NCI-H82 treated with DMSO at 0.1 percent for 48 hours (cell line): ENCODE results near the gene EGLN2.
A peak's percentile ranks its signal among the peaks of the same experiment; 100 is the strongest.
"Not testable (repeated sequence)": the region's sequence is repeated elsewhere in the genome, so short reads cannot be mapped to it uniquely, and the experiment has no call there.

Source experiments
- DNase-seq: peaks from one replicate; lab custom pipeline; 2025; ENCODE audit not compliant: unreplicated experiment; lab: John Stamatoyannopoulos, UW

The EGLN2 gene

DNA sequence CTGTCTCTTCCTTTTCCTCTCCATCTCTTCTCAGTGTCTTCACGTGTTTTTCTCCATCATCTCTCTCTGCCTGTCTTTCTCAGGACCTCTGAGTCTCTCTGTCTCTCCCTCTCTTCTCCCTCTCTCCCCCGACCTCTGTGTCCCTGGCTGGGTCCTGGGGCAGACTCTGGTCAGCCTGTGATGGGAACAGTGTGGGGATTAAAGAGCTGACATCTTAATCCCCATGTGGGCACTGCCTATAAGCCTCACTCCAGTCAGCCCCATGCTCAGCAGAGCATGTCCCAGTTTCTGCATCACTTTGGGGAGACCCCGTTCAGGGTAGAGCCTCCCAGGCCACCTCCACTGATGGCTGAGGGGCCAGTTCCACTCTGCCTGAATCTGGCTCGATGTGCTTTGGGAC, 16.2 kb downstream of the EGLN2 start:
- peak; percentile 18 for DNase-seq

DNA sequence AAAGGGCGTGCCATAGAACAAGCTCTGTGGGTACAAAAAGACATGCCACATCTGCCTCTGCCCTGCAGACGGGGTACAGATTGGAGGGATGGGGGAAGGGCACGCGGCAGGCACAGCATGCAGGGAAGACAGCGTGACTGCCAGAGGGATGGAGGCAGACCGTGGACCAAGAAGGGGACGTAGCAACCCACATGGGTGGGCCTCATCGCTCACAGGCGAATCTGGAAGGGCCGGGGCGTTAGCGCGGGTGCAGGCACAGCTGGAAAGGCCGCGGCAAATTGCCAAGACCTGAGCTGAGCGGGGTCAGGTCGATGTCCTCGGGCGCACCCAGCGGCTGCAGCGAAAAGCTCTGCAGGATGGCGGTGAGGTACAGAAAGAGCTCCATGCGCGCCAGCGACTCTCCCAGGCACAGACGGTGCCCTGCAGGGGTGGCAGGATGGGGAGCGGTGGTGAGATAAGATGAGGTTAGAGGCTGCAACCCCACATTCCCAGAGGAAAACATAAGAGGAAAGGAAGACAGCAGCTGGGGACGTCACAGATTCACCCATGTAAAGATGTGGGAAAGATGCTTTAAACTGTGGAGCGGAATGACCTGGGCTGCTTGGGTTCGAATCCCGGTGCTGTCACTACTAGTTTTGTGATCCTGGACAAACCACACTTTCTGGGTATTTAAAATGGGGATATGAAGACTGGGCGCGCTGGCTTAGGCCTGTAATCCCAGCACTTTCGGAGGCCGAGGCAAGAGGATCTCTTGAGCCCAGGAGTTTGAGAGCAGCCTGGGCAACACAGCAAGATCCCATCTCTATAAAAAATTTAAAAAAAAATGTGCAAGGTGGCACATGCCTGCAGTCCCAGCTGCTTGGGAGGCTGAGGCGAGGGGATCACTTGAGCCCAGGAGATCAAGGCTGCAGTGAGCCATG, 19.7 kb downstream of the EGLN2 start:
- not testable (repeated sequence) for DNase-seq

DNA sequence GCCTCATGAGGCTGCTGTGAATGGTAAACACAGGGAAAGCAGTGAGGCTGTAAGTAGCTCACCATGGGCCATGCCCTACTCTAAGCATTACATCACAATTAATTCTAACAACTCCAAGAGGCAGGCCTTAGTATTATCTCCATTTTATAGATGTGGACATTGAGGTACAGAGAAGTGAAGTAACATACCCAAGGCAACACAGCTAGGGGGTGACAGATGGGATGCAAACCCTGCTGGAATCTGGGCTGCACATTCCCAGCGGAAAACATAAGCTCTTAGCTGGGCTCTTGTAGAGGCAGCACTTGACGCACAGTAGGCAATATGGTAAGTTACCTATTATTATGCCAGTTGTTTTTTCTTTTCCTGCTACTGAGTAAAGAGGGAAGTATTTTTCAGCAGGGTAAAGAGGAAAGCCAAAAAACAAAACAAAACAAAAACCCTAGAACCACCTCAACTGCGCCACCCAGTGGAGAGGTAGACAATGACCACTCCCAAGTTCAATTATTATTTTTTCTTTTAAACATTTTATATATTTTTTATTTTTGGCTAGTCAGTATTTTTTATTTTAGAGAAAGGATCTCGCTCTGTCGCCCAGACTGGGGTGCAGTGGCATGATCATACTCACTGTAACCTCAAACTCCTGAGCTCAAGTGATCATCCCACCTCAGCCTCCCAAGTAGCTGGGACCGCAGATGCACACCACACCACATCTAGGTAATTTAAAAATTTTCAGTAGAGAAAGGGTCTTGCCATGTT, 20.7 kb downstream of the EGLN2 start:
- DNase-seq: not testable (repeated sequence)

DNA sequence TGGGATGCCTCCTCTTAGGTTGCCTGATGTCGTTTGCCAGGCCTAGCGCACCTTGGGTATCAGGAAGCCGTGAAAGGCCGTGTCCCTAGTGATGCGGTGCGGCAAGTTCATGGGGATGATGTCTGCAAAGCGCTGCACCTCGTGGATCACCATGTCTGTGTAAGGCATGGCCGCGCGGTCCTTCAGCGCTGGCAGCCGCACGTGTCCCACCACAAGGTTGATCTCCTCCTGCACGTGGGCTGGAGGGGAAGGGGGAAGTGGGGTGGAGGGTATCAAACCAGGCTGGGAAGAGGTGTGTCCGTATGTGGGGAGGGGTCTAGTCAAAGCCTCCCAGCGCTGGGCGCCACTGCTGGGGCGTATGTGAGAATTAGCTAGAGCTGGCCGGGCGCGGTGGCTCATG, 23.2 kb downstream of the EGLN2 start:
- DNase-seq: no peak

DNA sequence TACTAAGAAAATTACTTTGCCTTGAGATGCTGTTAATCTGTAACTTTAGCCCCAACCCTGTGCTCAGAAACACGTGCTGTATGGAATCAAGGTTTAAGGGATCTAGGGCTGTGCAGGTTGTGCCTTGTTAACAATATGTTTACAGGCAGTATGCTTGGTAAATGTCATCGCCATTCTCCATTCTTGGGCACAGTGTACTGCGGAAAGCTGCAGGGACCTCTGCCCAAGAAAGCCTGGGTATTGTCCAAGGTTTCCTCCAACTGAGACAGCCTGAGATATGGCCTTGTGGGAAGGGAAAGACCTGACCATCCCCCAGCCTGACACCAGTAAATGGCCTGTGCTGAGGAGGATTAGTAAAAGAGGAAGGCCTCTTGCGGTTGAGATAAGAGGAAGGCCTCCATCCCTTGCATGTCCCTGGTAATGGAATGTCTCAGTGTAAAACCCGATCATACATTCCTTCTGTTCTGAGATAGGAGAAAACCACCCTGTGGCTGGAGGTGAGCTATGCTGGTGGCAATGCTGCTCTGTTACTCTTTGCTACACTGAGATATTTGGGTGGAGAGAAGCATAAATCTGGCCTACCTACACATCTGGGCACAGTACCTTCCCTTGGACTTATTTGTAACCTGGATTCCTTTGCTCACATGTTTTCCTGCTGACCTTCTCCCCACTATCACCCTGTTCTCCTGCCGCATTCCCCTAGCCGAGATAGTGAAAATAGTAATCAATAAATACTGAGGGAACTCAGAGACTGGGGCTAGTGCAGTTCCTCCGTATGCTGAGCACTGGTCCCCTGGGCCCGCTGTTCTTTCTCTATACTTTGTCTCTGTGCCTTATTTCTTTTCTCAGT, 23.9 kb downstream of the EGLN2 start:
- not testable (repeated sequence) for DNase-seq

DNA sequence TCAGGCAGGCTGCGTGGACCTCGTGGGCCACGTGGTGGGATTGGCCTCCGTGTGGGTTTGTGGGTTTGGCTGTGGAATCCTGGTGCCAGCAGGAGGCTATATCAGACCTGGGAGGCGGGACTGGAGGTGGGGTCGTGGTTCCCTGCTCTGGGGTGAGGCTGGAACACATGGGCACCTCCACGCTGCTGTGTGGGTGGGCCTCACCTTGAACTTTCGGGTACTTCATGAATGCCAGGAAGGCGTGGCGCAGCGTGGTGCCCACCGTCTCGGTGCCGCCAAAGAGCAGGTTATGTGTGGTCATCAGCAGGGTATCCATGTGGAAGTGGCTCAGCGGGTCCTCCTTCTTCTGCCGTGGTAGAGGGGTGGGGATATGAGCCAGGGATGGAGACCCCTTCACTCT, 25.9 kb downstream of the EGLN2 start:
- DNase-seq: not testable (repeated sequence)

DNA sequence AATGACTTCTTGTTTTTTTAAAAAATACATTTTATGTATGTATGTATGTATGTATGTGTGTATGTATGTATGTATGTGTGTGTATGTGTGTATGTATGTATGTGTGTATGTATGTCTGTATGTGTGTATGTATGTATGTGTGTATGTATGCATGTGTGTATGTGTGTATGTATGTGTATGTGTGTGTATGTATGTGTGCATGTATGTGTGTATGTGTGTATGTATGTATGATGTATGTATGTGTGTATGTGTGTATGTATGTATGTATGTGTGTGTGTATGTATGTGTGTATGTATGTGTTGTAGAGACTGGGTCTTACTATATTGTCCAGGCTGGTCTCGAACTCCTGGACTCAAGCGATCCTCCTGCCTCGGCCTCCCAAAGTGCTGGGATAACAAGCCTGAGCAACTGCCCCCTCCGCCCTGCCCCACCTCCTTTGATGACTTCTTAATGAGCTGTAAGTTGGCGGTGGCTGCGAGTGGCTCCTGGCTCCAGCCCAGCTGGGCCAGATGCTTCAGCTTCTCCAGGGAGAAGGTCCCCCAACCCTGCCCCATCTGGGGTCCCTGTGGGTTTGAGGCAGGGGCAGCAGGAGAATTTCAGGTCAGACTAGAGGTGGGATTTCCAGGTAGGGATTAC, 26.6 kb downstream of the EGLN2 start:
- DNase-seq: not testable (repeated sequence)

DNA sequence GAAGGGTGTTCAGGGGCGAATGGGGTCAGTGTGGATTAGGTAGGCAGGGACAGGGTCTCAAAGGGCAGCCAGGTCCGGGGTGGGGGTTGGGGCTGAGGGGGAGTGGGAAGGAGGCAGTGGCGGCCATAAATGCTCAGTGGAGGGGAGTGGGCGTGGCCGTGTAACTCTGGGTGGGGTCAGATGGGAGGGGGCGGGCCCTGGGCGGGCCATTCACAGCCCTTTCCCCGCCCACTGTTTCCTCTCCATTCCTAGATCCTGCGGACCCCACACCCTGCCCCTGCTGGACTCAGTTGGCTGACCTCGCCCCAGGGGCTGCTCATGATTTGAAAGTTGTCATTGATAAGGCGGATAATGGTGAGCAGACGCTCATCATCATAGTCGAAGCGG, 27.3 kb downstream of the EGLN2 start:
- DNase-seq: not testable (repeated sequence)

DNA sequence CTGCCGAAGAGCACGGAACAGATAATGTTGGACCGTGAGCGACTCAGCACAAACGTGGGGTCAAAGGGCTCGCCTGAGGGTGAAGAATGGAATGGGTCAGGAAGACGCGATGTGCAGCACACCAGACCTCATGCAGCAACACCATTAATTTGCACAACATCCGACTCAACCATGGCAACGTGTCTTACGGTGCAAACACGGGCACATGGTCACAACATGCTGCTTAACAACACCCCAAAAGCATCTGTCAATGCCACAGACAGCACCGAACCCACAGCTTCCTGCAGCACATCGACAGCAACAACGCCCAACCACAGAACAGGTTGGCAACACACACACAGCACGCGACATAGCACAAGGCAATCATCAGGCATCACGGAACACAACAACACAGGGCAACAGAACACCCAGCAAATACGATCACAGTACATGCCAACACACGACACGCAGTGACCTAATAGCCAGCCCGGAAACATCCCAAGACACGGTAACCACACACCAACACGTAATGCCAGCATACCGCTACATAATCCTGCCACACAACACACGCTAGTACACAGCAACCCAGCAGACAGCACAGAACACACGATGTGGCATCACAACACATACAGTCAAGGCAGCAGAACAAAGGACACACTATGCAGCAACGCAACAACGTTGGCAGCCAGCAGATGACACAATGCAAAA, 27.9 kb downstream of the EGLN2 start:
- DNase-seq: not testable (repeated sequence)

DNA sequence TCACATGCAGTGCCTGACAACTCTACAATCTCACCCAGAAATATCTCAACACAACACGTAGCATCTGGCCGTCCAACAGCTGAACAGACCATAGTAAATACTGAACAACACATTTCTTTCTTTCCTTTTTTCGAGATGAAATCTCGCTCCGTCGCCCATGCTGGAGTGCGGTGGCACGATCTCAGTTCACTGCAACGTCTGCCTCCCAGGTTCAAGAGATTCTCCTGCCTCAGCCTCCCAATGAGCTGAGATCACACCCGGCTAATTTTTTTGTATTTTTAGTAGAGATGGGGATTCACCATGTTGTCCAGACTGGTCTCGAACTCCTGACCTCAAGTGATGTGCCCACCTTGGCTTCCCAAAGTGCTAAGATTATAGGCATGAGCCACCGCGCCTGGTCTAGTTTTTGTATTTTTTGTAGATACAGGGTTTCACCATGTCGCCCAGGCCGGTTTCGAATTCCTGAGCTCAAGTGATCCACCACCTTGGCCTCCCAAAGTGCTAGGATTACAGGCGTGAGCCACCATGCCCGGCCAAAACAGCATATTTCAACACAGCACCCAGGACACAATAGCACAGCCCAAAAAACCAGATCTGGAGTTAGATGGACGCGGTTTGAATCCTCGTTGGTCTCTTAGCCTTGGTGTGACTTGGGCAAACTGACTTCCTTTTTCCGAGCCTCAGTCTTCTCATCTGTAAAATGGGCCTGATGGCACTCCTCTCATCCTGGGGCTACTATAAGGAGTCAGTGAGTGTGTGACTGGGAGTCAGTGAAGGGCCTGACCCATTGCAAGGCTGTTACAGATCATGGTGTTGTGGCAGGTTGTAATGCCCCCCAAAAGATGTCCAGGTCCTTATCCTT, 28.6 kb downstream of the EGLN2 start:
- no peak for DNase-seq

DNA sequence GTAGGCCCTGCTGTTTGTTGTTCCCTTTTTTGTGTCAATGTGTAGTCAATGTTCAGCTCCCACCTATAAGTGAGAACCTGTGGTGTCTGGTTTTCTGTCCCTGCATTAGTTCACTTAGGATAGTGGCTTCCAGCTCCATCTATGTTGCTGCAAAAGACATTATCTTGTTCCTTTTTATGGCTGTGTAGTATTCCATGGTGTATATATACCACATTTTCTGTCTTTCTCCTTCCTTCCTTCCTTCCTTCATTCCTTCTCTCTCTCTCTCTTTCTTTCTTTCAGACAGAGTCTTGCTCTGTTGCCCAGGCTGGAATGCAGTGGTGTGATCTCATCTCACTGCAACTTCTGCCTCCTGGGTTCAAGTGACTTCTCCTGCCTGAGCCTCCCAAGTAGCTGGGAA, 30.2 kb downstream of the EGLN2 start:
- no peak for DNase-seq

DNA sequence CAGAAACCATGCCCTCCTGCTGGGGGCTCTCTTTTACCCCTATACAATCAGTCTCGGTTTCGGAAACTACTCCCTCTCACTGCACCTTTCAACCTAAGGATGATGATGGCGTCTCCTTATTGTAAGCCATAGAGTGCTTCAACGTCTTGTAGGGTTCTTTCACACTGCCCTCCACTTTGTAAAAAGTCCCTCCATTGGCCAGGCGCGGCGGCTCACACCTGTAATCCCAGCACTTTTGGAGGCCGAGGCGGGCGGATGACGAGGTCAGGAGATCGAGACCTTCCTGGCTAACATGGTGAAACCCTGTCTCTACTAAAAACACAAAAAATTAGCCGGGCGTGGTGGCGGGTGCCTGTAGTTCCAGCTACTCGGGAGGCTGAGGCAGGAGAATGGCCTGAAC, 31.8 kb downstream of the EGLN2 start:
- DNase-seq: not testable (repeated sequence)

DNA sequence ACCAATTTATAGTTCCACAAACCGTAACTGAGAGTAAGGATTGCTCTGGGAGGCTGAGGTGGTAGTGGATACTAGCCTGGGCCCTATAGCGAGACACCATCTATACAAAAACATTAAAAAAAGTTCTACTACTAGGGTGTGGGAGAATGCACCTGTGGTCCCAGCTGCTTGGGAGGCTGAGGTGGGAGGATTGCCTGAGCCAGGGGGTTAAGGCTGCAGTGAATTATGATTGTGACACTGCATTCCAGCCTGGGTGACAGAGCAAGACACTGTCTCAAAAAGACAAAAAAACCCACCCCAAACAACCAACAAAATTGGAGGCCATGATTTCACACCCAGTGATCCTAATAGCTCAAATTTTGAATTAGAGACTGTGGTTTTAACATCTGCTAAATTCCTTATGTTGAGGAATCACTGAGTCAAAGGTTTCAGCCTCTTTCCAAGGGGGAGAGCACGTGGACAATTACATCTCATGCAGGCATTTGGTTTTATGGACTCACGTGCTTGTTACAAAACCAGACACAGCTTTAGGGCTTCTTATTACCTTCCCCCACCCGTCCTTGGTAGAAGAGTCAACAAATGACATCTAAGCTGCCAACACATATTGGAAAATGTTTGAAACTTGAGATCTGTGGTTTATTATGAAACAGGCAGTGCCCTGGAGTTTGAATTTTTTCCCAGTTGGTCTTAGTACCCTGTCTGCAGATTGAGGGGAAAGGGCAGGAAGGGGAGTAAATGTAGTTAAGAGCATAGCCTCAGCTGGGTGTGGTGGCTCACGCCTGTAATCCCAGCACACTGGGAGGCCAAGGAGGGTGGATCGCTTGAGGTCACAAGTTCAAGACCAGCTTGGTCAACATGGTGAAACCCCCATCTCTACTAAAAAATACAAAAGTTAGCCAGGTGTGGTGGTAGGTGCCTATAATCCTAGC, 32.8 kb downstream of the EGLN2 start:
- DNase-seq: no peak

DNA sequence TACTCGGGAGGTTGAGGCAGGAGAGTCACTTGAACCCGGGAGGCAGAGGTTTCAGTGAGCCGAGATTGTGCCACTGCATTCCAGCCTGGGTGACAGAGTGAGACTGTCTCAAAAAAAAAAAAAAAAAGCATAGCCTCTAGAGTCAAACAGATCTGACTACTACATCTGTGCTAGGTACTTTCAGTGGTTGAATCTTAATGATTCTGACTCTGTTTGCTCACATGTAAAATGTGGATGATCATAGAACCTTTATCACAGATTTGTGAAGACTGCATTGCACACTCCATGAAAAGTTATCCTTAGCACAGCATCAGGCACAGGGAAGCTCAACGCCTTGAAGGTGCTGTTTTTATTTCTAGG, 33.4 kb downstream of the EGLN2 start:
- DNase-seq: not testable (repeated sequence)

DNA sequence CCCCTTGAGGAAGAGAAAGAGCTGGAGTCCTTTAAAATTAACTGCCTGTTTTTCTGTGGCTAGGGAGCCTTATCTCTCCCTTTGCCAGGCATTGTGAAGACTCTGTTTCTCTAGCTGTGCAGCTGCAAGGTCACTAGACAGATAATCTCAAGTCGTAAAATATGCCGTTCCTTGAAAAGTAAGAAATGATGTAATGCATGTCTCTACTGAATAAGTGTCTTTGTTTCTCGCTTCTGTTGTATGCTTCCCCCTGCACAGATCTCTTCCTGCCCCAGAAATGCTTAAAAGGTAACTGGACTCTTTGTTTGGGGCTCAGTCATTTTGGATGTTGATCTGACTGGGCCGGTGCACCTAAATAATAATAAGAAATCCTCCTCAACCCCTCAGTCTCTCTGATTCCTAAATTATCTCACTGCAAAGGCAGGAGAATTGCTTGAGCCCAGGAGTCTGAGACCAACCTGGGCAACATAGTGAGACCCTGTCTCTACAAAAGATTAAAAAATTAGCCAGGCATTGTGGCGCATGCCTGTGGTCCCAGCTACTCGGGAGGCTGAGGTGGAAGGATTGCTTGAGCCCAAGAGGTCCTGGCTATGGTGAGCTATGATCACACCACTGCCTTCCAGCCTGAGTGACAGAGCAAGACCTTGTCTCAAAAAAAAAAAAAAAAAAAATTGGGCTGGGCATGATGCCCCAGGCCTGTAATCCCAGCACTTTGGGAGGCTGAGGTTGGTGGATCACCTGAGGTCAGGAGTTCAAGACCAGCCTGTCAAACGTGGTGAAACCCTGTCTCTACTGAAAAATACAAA, 34.9 kb downstream of the EGLN2 start:
- DNase-seq: not testable (repeated sequence)

DNA sequence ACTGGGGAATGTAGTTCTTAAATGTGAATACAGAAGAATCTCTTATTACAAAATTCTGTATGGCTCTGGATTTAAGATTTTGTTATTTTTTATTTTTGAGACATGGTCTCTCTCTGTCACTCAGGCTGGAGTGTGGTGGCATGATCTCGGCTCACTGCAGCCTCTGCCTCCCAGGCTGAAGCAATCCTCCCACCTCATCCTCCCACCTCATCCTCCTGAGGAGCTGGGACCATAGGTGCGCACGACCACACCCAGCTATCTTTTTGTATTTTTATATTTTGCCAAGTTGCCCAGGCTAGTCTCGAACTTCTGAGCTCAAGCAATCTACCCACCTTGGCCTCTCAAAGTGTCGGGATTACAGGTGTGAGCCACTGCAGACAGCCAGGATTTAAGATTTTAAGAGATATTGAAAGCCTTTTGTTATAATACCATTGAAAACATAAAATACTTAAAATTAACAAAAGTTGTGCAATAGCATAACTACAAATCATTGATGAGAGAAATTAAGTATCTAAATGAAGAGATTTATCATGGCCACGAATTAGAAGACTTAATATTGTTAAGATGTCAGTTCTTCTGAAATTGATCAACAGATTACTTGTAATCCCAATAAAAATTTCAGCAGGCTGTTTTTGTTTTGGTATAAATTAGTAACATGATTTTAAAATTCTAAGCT, 37.9 kb downstream of the EGLN2 start:
- DNase-seq: no peak

DNA sequence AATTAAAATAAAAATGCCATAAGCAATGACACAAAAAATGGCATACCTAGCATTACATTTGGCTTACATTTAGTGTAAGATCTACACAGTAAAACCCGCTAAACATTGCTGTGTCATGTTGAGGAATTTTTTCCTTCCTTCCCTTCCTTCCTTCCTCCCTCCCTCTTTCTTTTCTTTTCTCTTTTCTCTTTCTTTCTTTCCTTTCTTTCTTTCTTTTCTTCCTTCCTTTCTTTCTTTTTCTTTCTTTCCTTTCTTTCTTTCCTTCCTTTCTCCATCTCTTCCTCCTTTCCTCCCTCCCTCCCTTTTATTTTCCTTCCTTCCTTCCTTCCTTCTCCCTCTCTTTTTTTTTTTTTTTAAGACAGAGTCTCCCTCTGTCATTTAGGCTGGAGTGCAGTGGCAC, 39.5 kb downstream of the EGLN2 start:
- DNase-seq: not testable (repeated sequence)
